Caco-2 (cell line): ENCODE results near the gene DYRK1A. TPM values are rescaled to one million over a fixed set of nuclear protein-coding genes. Genes with fewer than 3 reads are reported as not detected.

Experiments used
- BruUV-seq: library from RNA; stranded (reverse); fragments of 400-500 nt; replicated peaks from 2 replicates; lab custom pipeline; 2021; lab: Mats Ljungman, UMichigan
- CTCF ChIA-PET: fragments of 300-600 bp; sonication (Branson Sonifier 250); formaldehyde crosslinking; loops from one replicate; lab custom pipeline; 2022; ENCODE audit warnings: antibody characterized with exemption; lab: Charles Lee
- POLR2A ChIA-PET: fragments of 300-600 bp; sonication (Branson Sonifier 250); formaldehyde crosslinking; loops from one replicate; lab custom pipeline; 2022; ENCODE audit warnings: antibody characterized with exemption; lab: Charles Lee
- DNase-seq, 2 experiments: peaks; one replicate each; pipeline versions ENCODE4 v3.0.0 to v3.0.0-alpha.2; 2020 to 2022
- H3K27me3 ChIP-seq: replicated peaks from 2 replicates; pipeline ENCODE4 v1.6.0; 2011; ENCODE audit warnings: low read length; ENCODE audit not compliant: control insufficient read depth, insufficient read depth
- H3K36me3 ChIP-seq: 2 replicates; pipeline ENCODE4 v1.5.1; 2011; ENCODE audit warnings: low read length; ENCODE audit not compliant: control insufficient read depth, insufficient read depth
- H3K4me1 ChIP-seq: fragments of 250-450 bp; sonication (Bioruptor Pico); 2 replicates; pipeline ENCODE4 v1.5.1; 2020; ENCODE audit warnings: mild to moderate bottlenecking
- H3K4me3 ChIP-seq: 2 replicates; pipeline ENCODE4 v1.5.1; 2011; ENCODE audit warnings: low read depth, mild to moderate bottlenecking, control low read depth, low read length
- H3K9me3 ChIP-seq: fragments of 250-450 bp; sonication (Bioruptor Pico); 2 replicates; pipeline ENCODE4 v1.5.1; 2020; ENCODE audit warnings: mild to moderate bottlenecking, moderate library complexity
- H3K27ac Mint-ChIP-seq: one replicate; pipeline ENCODE4 v1.8.0; 2022; ENCODE audit warnings: mixed read lengths; ENCODE audit not compliant: unreplicated experiment
- H3K27me3 Mint-ChIP-seq: one replicate; pipeline ENCODE4 v1.8.0; 2022; ENCODE audit warnings: mixed read lengths; ENCODE audit not compliant: insufficient read depth, unreplicated experiment
- H3K36me3 Mint-ChIP-seq: one replicate; pipeline ENCODE4 v1.8.0; 2022; ENCODE audit warnings: mild to moderate bottlenecking, mixed read lengths; ENCODE audit not compliant: insufficient read depth, unreplicated experiment
- H3K4me1 Mint-ChIP-seq: one replicate; pipeline ENCODE4 v1.8.0; 2022; ENCODE audit warnings: low read depth, mixed read lengths; ENCODE audit not compliant: unreplicated experiment
- H3K4me3 Mint-ChIP-seq: one replicate; pipeline ENCODE4 v1.8.0; 2022; ENCODE audit warnings: mild to moderate bottlenecking, moderate library complexity, mixed read lengths; ENCODE audit not compliant: unreplicated experiment
- H3K9me3 Mint-ChIP-seq: one replicate; pipeline ENCODE4 v1.8.0; 2022; ENCODE audit warnings: mixed read lengths; ENCODE audit not compliant: unreplicated experiment
- CTCF ChIP-seq, 2 experiments: fragments of 200-600 bp in 1 of 2; IDR thresholded peaks; 1 replicate in 1 of 2; 2 replicates in 1 of 2; pipeline versions ENCODE4 v1.5.1 to v1.8.0; 2011 to 2022; ENCODE audit warnings: antibody characterized with exemption in 1 of 2, control low read depth in 1 of 2, inconsistent platforms in 1 of 2, low read depth in 1 of 2, low read length in 1 of 2, mild to moderate bottlenecking in 1 of 2, moderate library complexity in 1 of 2; ENCODE audit not compliant: insufficient read depth in 1 of 2, severe bottlenecking in 1 of 2, unreplicated experiment in 1 of 2
- intact Hi-C: fragments of 100-400 bp; cut with micrococcal nuclease; formaldehyde crosslinking; loops from one replicate; pipeline ENCODE4 v1.10.0; 2022; ENCODE audit not compliant: unreplicated experiment
- total RNA-seq: library from RNA; stranded (reverse); gene quantifications from 2 replicates; pipeline ENCODE4 v1.2.3, GENCODE V29; 2022

Gene DYRK1A
- total RNA-seq, 1 experiment from 2014 or later: 50.9 TPM

DNA sequence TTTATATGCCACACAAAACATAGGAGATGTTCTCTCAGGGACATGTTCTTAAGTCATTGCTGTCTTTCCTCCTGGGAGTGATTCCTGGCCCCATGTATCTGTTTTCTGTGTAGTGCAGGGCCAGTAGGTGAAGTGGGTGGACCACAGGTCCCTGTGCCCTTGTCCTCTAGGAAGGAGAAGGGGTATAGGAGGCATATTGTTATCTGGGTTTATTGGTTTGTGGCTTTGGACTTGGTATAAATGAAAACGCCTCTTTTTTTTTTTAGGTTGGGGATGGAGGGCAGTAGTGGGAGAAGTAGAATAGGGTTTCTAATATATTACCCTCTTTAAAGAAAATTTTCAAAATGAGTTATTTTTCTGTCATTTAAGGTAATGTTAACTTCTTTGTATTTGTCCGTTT lies 29.4 kb downstream of the DYRK1A start:
- H3K27ac Mint-ChIP-seq: no peak overlapping the region
- H3K27me3 ChIP-seq: no peaks in the 10 kb centered on the region
- no peaks in the 10 kb centered on the region for H3K9me3 Mint-ChIP-seq
- no peaks in the 10 kb centered on the region for H3K4me1 ChIP-seq
- no peaks in the 10 kb centered on the region for H3K27me3 Mint-ChIP-seq
- TF ChIP-seq CTCF (IDR thresholded peaks at IDR 0.05; ENCODE audit: insufficient read depth in 1 of 2, low read depth in 1 of 2, low read length in 1 of 2, severe bottlenecking in 1 of 2, unreplicated experiment in 1 of 2): no peak
- peaks cover 10% of the 10 kb centered on the region for H3K36me3 Mint-ChIP-seq
- ChIA-PET CTCF (no interaction called here), POLR2A (no interaction called here)
- DNase-seq: no peak
- no peak overlapping the region for H3K4me3 ChIP-seq
- no peaks in the 10 kb centered on the region; the same call in 1 of the 2 replicates for H3K36me3 ChIP-seq
- intact Hi-C loops: no loop called here
- no TSS peak for BruUV-seq
- 0 out of 2 replicates have a peak, but pooled peaks cover 3% of the 10 kb centered on the region for H3K9me3 ChIP-seq
- peaks cover 8% of the 10 kb centered on the region for H3K4me1 Mint-ChIP-seq
- no peak overlapping the region for H3K4me3 Mint-ChIP-seq

- no peak for DNase-seq
- no TSS peak for BruUV-seq
- peaks cover 7% of the 10 kb centered on the region; the same call in 1 of the 2 replicates for H3K9me3 ChIP-seq
- peaks cover 10% of the 10 kb centered on the region for H3K36me3 Mint-ChIP-seq
- no peaks in the 10 kb centered on the region; the same call in 1 of the 2 replicates for H3K36me3 ChIP-seq
- no peaks in the 10 kb centered on the region for H3K4me1 ChIP-seq
- no peak overlapping the region for H3K4me3 Mint-ChIP-seq
- no peak for TF ChIP-seq CTCF (IDR thresholded peaks at IDR 0.05; ENCODE audit: insufficient read depth in 1 of 2, low read depth in 1 of 2, low read length in 1 of 2, severe bottlenecking in 1 of 2, unreplicated experiment in 1 of 2)
- H3K27me3 Mint-ChIP-seq: no peaks in the 10 kb centered on the region
- POLR2A ChIA-PET: no interaction called here
- H3K4me1 Mint-ChIP-seq: peaks cover under 1% of the 10 kb centered on the region
- H3K27ac Mint-ChIP-seq: no peak overlapping the region
- intact Hi-C loops: no loop called here
- H3K4me3 ChIP-seq: no peak overlapping the region
- H3K9me3 Mint-ChIP-seq: peaks cover 5% of the 10 kb centered on the region
- H3K27me3 ChIP-seq: no peaks in the 10 kb centered on the region
- CTCF ChIA-PET: no interaction called here
Observed at GRCh38 chr21:37396855-37397254, 30.3 kb downstream of the DYRK1A start.

- no peaks in the 10 kb centered on the region; the same call in 1 of the 2 replicates for H3K36me3 ChIP-seq
- no peak for TF ChIP-seq CTCF (IDR thresholded peaks at IDR 0.05; ENCODE audit: insufficient read depth in 1 of 2, low read depth in 1 of 2, low read length in 1 of 2, severe bottlenecking in 1 of 2, unreplicated experiment in 1 of 2)
- CTCF ChIA-PET: no interaction called here
- POLR2A ChIA-PET: no interaction called here
- BruUV-seq: no TSS peak
- H3K4me1 Mint-ChIP-seq: no peaks in the 10 kb centered on the region
- peaks cover 16% of the 10 kb centered on the region for H3K36me3 Mint-ChIP-seq
- no peaks in the 10 kb centered on the region for H3K4me1 ChIP-seq
- peaks cover 14% of the 10 kb centered on the region; the same call in 1 of the 2 replicates for H3K9me3 ChIP-seq
- no peak overlapping the region for H3K4me3 Mint-ChIP-seq
- no peaks in the 10 kb centered on the region for H3K27me3 Mint-ChIP-seq
- H3K9me3 Mint-ChIP-seq: peaks cover 17% of the 10 kb centered on the region
- no peak for DNase-seq
- no peak overlapping the region for H3K4me3 ChIP-seq
- intact Hi-C loops: no loop called here
- H3K27ac Mint-ChIP-seq: no peak overlapping the region
- no peaks in the 10 kb centered on the region for H3K27me3 ChIP-seq
Observed at GRCh38 chr21:37398697-37399096, 32.1 kb downstream of the DYRK1A start.
